NCI-H146 treated with DMSO at 0.1 percent for 48 hours (cell line): ENCODE measurements around the gene OSBPL6.
"Not testable (repeated sequence)": the region's sequence is repeated elsewhere in the genome, so short reads cannot be mapped to it uniquely, and the experiment has no call there.

Experiments
- DNase-seq: peaks from one replicate; lab custom pipeline; 2025; ENCODE audit not compliant: unreplicated experiment; lab: John Stamatoyannopoulos, UW

Gene OSBPL6

GRCh38 chr2:178333851-178334250 lies 139.5 kb downstream of the OSBPL6 start:
- DNase-seq: no peak

DNA sequence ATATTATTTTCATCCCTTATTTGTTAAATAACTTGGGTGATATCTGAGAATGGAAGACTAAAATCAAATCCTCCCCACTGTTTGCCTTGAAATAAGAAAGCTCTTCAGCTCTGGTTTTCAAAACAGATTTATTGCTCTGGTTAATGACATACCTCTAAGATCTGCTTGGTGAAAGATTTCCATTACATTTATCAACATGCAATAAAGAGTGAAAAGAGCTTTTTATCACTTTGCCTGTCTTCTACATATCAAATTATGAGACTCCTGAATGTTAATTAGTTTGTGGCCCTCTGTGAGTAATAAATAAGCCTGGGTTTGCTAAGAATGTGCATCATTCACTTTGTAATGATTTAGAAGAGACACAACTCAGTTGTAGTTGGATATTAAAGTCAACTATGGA lies 140.9 kb downstream of the OSBPL6 start:
- DNase-seq: no peak

- no peak for DNase-seq
These were observed 149.8 kb downstream of the OSBPL6 start for GRCh38 chr2:178344121-178344520.

DNA sequence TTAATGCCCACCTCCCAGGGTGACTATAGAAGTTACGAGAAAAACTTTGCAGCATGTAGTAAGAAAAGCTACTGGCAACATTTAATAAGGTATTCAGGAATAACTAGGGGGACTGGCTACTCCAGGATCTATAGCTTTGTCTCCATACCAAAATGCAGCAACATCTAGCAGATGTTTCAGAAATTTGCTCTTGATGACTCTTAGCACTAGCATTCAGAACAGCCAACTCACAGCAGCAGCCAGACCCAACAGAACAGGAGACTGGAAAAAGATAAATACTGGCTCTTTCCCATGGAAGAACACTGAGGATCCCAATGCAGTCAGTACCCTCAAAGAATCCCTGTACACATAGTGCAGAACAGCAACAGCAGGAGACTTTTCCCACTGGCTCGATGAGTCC lies 151.6 kb downstream of the OSBPL6 start:
- no peak for DNase-seq

DNA sequence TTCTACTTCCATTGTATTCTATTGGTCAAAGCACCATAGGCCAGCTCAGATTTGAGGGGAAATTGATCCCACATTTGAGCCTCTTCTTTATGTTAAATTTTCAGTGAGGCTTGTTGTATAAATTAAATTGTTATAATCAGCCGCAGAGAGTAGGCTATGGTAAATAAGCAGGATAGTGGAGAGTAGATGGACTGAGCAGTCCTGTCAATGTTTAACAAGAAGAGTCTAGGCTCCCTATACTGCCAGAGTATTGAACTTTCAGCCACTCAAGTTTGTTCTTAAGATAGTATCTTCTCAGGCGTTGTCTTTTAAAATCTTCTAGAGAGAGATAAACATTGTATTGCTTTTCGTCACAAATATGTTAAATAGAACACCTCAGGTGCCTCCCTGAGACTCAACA lies 155.7 kb downstream of the OSBPL6 start:
- no peak for DNase-seq

- DNase-seq: not testable (repeated sequence)
These were observed 163.4 kb downstream of the OSBPL6 start for GRCh38 chr2:178357704-178358103.

DNA sequence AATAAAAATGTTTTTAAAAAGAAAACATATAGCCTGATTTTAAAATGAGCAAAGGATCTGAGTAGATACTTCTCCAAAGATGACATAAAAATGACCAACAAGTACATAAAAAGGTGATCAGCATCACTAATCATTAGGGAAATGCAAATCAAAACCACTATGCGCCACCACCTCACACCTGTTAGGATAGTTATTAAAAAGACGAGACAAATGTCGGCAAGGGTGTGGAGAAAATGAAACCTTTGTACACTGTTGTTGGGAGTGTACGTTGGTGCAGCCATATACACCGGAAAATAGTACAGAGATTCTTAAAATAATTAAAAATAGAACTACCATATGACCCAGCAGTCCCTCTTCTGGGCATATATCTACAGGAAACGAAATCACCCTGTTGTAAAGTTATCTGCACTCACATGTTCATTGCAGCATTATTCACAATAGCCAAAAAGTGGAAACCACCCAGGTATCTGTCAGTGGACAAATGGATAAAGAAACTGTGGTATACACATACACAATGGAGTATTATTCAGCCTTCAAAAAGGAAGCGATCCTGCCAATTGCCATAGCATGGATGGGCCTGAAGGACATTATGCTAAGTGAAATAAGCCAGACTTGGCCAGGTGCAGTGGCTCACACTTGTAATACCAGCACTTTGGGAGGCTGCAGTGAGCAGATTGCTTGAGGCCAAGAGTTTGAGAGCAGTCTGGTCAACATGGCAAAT lies 165.0 kb downstream of the OSBPL6 start:
- no peak for DNase-seq

DNA sequence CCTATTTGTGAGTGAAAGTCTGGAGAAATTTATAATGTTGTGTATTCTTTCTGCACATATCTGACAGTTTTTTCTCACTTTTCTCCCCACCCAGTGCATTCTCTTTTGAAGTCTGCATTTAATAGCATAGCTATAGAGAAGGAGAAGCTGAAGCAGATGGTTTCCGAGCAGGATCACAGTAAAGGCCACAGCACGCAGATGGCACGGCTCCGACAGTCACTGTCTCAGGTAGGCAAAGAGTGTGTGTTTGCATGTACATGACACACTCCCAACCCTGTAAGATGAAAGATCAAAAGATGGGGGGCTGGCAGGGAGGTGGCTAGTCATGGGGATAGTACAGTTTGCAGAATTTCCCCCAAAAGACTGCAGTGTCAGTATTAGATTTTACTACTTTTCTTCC lies 167.3 kb downstream of the OSBPL6 start:
- no peak for DNase-seq

DNA sequence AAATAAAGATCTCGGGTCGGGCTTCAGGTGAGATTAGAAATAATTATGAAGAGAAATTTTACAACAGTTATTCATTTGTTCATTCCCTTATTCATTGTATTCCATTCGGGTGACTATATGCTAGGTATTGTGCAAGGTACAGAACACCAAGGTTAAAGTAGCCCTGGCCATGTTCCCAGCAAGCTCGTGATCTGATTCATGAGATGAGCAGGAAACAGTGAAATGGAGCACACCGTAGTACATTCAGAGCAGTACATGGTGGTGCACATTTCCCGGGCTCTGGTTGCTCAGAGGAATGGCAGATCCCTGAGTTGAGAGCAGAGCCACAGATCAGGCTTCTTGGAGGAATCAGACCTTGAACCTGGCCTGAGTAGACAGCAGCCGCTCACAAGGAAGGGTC lies 168.9 kb downstream of the OSBPL6 start:
- DNase-seq: no peak

GRCh38 chr2:178365116-178365515 lies 170.8 kb downstream of the OSBPL6 start:
- no peak for DNase-seq

DNA sequence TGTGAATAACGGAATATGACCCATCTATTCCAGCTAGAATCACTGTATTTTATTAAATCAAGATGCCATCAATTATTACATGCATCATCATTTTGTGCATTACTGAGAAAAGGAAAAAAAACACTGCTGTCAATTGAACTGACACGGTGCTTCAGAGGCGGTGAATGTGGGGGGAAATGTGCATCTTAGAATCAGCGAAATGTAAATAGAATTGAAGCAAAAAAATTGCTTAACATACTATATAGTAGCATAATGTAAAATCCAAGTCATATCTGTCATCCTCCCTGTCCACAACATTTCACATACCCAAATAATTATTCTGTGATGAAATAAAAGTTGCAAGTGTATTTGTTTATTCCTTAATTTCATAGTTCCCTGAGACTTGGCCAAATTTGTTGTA lies 172.1 kb downstream of the OSBPL6 start:
- no peak for DNase-seq

- no peak for DNase-seq
These were observed 173.0 kb downstream of the OSBPL6 start for GRCh38 chr2:178367344-178367743.

GRCh38 chr2:178374865-178375264 lies 180.6 kb downstream of the OSBPL6 start:
- DNase-seq: no peak

GRCh38 chr2:178377046-178377445 lies 182.7 kb downstream of the OSBPL6 start:
- DNase-seq: no peak

- DNase-seq: no peak
These were observed 185.1 kb downstream of the OSBPL6 start for GRCh38 chr2:178379162-178380004.

DNA sequence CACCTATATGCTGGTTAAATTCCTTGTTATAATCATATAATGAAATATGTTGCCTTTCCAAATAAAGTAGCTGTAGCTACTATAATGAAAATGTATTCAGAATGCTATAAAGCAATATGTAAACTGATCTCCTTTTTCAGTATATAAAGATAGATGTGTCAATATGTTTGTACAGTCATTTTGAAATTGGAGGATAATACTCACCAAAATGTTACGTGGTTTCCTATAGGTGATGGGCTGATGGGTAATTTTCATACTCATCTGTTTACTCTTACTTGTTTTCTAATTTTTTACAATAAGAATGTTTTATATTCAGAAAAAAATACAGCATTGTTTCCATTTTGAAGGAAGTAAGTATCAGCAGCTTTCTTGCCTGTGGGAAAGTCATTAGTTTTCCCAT lies 186.5 kb downstream of the OSBPL6 start:
- DNase-seq: no peak

DNA sequence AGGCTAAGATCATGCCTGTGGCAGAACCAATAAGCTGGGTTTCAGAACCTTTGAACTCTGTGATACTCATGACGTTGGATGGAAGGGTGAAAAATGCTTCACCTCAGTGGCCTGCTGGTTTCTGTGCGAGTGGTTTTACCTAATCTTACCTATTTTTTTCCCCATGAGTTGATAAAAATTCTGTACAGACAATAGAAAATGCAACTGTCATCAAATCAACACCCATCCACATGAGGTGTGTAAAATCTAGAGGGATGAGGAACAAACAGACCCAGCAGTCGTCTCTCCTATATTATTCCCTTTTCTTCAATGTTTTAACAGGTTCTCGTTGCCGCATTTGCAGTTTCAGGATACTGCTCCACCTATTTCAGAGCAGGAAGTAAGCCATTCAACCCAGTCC lies 189.4 kb downstream of the OSBPL6 start:
- no peak for DNase-seq

DNA sequence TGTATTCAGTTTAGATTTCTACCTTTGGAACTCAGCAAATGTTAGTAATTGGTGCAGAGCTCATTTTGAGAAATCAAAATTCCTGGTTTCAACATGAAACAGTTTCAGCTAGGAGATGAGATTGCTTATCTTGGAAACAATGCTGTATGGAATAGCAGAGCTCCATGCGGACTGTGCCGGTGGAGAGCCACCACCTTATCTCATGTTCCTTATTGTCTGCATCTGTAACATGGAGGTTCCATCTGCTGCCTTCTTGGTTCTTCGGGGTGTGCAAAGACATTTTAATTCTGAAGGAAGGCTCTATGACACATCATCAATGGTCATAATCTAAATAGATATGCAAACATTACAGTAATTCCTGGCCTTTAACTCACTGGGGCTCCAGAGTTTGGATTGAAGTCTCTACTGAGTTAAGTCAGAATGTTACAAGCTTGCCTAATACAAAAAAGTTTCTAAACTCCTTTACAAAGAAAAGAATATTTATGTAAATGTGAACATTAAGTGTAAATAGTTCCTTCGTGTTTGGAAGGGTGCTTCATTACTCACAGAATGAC lies 191.4 kb downstream of the OSBPL6 start:
- no peak for DNase-seq

DNA sequence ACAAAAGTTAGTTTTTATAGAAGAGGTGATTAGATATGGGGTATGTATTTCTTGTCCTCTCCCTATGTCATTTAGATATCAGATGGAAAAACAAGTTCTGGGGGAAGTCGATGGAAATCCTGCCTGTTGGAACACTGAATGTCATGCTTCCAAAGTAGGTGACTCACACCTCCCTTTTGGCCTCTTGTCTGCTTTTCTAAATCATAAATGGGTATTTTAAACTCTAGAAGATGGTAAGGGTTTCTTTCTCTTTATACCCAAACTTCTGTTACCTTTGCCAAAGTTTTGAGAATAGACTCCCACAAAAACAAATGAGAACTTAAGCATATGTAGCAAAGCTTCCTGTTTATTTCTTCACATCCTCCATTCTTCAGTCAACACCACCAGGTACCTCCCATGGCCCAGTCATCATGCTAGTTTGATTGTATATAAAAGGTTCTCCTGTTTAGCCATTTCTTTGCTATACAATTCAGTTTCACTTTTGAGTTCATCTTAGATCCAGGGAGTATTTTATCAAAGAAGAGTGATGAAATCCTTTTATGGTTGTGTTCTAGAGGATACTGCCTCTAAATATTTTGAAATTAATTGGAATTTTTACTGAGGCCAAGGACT lies 192.8 kb downstream of the OSBPL6 start:
- DNase-seq: no peak

DNA sequence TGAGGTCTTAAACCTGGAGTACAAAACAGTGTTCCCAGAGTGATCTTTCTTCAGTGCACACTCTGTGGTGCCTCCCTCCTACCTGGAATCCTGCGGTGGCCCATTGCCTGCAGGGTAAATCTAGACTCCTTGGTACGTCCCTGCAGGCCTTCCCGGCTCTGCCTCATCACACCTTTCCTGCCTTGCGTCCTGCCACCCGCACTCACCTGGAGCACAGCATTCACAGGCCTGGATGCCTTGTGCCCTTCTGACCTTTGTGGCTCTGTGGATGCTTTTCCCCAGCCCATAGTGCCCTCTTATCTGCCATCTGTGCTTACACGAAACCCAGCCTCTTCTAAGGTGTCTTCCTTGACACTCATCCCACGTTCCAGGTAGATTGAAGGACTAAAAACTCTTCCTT lies 194.0 kb downstream of the OSBPL6 start:
- DNase-seq: no peak

GRCh38 chr2:178391701-178392100 lies 197.4 kb downstream of the OSBPL6 start:
- no peak for DNase-seq

DNA sequence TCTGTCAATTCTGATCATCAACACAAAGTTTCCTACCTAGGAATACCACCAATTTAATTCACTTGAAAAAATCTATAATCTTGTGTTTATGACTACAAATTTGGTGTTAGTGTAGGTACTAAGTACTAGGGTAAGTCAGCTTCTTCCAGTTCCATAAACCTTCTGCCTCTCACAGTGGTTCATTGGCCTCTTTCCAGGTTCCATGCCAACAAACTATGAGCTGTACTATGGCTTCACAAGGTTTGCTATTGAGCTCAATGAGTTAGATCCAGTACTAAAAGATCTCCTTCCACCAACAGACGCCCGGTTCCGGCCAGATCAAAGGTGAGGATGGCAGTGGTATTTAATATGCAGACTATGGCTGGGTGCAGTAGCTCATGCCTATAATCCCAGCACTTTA lies 197.9 kb downstream of the OSBPL6 start:
- DNase-seq: no peak
